ENCODE data around the gene BHLHA15. TPM values are rescaled to one million over a fixed set of nuclear protein-coding genes. Genes with fewer than 3 reads are reported as not detected.

The BHLHA15 gene
- total RNA-seq (2021) (2.7 to 3.3 TPM (median 2.8 TPM) in 3 replicates), Bru-seq, nascent RNA (percentile 41 among the genes with signal in this experiment)
- long read RNA-seq, experiment 1, transcript BHLHA15-202 (2 exons, 796 nt): major isoform, 12 of 13 reads
- long read RNA-seq, experiment 1, partial matches to known transcripts: 0 of 13 reads
- long read RNA-seq, experiment 1, other reads (novel, unspliced or antisense): 0 of 13 reads
- long read RNA-seq, experiment 2, partial matches to known transcripts: 0 of 3 reads
- long read RNA-seq, experiment 2, other reads (novel, unspliced or antisense): 0 of 3 reads
- long read RNA-seq, experiment 3: 0 reads

DNA sequence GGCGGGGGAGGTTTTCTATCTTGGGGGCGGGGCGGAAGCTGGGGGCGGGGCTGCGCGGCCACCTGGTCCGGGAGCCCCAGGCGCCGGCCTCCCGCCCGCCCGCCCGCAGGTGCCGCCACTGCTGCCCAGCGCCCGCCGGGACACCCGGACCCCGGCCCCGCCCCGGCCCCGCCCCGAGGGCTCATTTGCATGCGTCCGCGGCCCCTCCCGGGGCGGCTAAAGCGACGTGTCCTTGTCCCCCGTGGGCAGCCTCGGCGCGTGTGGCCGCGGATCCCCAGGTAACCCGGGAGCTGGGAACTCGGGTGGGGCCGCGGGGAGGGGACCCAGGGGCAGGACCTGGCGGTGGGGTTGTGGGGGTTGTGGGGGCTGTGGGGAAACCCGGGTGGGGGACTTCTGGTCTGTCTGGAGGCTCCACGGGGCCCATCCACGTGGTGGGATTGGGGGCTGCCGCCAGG lies at the start of gene BHLHA15:
BHLHA15 (plus strand) TSS at position 219 of the 455 bp plus-strand sequence. CDS start 871 bp downstream, outside the sequence.
- ChIA-PET POLR2A (no interaction called here), CTCF (interaction anchor here (0.8 to 1.6 kb wide), 3 partner anchors 34 to 197 kb away, joined by 3 to 4 read pairs (median 4); no protein-coding TSS in a partner anchor)
- DNase-seq (ENCODE audit: low spot score): peak; percentile 63
- Mint-ChIP-seq H3K4me3 (peak within 1 kb of the TSS; percentile 64), H3K4me1 (0 out of 2 replicates have a peak, but pooled peaks cover 4% of the 10 kb centered on the region), H3K36me3 (peaks cover 8% of the 10 kb centered on the region; the same call in 1 of the 2 replicates), H3K27me3 (ENCODE audit: low read depth) (no peaks in the 10 kb centered on the region), H3K27ac (0 out of 2 replicates have a peak within 1 kb of the TSS, but pooled peaks have one; percentile 53), H3K9me3 (no peaks in the 10 kb centered on the region)
- peak; percentile 31 for ATAC-seq
- no peak for TF ChIP-seq SOX15 (CRISPR knock-in tag; IDR thresholded peaks at IDR 0.05)
- no peak for TF ChIP-seq ZNF232 (CRISPR knock-in tag; IDR thresholded peaks at IDR 0.05)
- TF ChIP-seq, protein P1, sequence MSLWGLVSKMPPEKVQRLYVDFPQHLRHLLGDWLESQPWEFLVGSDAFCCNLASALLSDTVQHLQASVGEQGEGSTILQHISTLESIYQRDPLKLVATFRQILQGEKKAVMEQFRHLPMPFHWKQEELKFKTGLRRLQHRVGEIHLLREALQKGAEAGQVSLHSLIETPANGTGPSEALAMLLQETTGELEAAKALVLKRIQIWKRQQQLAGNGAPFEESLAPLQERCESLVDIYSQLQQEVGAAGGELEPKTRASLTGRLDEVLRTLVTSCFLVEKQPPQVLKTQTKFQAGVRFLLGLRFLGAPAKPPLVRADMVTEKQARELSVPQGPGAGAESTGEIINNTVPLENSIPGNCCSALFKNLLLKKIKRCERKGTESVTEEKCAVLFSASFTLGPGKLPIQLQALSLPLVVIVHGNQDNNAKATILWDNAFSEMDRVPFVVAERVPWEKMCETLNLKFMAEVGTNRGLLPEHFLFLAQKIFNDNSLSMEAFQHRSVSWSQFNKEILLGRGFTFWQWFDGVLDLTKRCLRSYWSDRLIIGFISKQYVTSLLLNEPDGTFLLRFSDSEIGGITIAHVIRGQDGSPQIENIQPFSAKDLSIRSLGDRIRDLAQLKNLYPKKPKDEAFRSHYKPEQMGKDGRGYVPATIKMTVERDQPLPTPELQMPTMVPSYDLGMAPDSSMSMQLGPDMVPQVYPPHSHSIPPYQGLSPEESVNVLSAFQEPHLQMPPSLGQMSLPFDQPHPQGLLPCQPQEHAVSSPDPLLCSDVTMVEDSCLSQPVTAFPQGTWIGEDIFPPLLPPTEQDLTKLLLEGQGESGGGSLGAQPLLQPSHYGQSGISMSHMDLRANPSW (CRISPR knock-in tag; conservative IDR thresholded peaks at IDR 0.05; ENCODE audit: low read depth): no peak
- TF ChIP-seq, protein P2, sequence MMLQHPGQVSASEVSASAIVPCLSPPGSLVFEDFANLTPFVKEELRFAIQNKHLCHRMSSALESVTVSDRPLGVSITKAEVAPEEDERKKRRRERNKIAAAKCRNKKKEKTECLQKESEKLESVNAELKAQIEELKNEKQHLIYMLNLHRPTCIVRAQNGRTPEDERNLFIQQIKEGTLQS (CRISPR knock-in tag; conservative IDR thresholded peaks at IDR 0.05): no peak

DNA sequence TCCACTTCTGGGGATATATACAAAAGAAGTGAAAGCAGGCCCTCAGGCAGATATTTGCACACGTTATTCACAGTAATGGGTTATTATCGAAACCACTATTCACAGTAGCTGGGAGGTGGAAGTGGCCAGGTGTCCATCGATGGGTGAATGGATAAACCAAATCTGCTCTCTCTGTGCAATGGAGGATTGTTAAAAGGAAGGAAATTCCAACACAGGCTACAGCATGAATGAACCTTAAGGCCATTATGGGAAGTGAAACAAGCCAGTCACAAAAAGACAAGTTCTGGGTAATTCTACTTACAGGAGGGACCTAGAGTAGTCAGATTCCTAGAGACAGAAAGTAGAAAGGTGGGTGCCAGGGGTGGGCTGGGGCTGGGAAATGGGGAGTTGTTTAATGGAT lies 48.5 kb upstream of the BHLHA15 start:
- DNase-seq (ENCODE audit: low spot score) (no peak), ATAC-seq (no peak)
- TF ChIP-seq ZBTB21 (CRISPR knock-in tag; IDR thresholded peaks at IDR 0.05; ENCODE audit: borderline replicate concordance): no peak
- no peak for TF ChIP-seq MXD4 (CRISPR knock-in tag; IDR thresholded peaks at IDR 0.05; ENCODE audit: borderline replicate concordance)
- TF ChIP-seq, protein P3, sequence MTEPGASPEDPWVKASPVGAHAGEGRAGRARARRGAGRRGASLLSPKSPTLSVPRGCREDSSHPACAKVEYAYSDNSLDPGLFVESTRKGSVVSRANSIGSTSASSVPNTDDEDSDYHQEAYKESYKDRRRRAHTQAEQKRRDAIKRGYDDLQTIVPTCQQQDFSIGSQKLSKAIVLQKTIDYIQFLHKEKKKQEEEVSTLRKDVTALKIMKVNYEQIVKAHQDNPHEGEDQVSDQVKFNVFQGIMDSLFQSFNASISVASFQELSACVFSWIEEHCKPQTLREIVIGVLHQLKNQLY (CRISPR knock-in tag; IDR thresholded peaks at IDR 0.05): no peak
- no peak for TF ChIP-seq JUN (CRISPR knock-in tag; IDR thresholded peaks at IDR 0.05)
- TF ChIP-seq, protein P4, sequence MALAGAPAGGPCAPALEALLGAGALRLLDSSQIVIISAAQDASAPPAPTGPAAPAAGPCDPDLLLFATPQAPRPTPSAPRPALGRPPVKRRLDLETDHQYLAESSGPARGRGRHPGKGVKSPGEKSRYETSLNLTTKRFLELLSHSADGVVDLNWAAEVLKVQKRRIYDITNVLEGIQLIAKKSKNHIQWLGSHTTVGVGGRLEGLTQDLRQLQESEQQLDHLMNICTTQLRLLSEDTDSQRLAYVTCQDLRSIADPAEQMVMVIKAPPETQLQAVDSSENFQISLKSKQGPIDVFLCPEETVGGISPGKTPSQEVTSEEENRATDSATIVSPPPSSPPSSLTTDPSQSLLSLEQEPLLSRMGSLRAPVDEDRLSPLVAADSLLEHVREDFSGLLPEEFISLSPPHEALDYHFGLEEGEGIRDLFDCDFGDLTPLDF (CRISPR knock-in tag; IDR thresholded peaks at IDR 0.05): no peak
- TF ChIP-seq, protein P5, sequence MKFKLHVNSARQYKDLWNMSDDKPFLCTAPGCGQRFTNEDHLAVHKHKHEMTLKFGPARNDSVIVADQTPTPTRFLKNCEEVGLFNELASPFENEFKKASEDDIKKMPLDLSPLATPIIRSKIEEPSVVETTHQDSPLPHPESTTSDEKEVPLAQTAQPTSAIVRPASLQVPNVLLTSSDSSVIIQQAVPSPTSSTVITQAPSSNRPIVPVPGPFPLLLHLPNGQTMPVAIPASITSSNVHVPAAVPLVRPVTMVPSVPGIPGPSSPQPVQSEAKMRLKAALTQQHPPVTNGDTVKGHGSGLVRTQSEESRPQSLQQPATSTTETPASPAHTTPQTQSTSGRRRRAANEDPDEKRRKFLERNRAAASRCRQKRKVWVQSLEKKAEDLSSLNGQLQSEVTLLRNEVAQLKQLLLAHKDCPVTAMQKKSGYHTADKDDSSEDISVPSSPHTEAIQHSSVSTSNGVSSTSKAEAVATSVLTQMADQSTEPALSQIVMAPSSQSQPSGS (CRISPR knock-in tag; IDR thresholded peaks at IDR 0.05; ENCODE audit: borderline replicate concordance, low read depth): no peak
- TF ChIP-seq NR2C2 (CRISPR knock-in tag; IDR thresholded peaks at IDR 0.05): no peak
- TF ChIP-seq CREB1 (CRISPR knock-in tag; IDR thresholded peaks at IDR 0.05): no peak
- TF ChIP-seq SP1 (CRISPR knock-in tag; conservative IDR thresholded peaks at IDR 0.05): no peak
- TF ChIP-seq, protein P6, sequence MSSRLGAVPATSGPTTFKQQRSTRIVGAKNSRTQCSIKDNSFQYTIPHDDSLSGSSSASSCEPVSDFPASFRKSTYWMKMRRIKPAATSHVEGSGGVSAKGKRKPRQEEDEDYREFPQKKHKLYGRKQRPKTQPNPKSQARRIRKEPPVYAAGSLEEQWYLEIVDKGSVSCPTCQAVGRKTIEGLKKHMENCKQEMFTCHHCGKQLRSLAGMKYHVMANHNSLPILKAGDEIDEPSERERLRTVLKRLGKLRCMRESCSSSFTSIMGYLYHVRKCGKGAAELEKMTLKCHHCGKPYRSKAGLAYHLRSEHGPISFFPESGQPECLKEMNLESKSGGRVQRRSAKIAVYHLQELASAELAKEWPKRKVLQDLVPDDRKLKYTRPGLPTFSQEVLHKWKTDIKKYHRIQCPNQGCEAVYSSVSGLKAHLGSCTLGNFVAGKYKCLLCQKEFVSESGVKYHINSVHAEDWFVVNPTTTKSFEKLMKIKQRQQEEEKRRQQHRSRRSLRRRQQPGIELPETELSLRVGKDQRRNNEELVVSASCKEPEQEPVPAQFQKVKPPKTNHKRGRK (CRISPR knock-in tag; IDR thresholded peaks at IDR 0.05; ENCODE audit: borderline replicate concordance): no peak
- no peak for TF ChIP-seq ZNF416 (CRISPR knock-in tag; IDR thresholded peaks at IDR 0.05)
- TF ChIP-seq, protein P7, sequence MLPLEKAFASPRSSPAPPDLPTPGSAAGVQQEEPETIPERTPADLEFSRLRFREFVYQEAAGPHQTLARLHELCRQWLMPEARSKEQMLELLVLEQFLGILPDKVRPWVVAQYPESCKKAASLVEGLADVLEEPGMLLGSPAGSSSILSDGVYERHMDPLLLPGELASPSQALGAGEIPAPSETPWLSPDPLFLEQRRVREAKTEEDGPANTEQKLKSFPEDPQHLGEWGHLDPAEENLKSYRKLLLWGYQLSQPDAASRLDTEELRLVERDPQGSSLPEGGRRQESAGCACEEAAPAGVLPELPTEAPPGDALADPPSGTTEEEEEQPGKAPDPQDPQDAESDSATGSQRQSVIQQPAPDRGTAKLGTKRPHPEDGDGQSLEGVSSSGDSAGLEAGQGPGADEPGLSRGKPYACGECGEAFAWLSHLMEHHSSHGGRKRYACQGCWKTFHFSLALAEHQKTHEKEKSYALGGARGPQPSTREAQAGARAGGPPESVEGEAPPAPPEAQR (CRISPR knock-in tag; IDR thresholded peaks at IDR 0.05): no peak
- TF ChIP-seq, protein P8, sequence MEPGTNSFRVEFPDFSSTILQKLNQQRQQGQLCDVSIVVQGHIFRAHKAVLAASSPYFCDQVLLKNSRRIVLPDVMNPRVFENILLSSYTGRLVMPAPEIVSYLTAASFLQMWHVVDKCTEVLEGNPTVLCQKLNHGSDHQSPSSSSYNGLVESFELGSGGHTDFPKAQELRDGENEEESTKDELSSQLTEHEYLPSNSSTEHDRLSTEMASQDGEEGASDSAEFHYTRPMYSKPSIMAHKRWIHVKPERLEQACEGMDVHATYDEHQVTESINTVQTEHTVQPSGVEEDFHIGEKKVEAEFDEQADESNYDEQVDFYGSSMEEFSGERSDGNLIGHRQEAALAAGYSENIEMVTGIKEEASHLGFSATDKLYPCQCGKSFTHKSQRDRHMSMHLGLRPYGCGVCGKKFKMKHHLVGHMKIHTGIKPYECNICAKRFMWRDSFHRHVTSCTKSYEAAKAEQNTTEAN (CRISPR knock-in tag; IDR thresholded peaks at IDR 0.05): no peak
- TF ChIP-seq GABPB1 (CRISPR knock-in tag; IDR thresholded peaks at IDR 0.05): no peak
- no peak for TF ChIP-seq FOXJ3 (CRISPR knock-in tag; IDR thresholded peaks at IDR 0.05; ENCODE audit: borderline replicate concordance)
- no peaks in the 10 kb centered on the region for H3K27me3 Mint-ChIP-seq (ENCODE audit: low read depth)
- H3K4me1 Mint-ChIP-seq: peaks cover 11% of the 10 kb centered on the region
- H3K4me3 Mint-ChIP-seq: no peak overlapping the region
- CTCF ChIA-PET: interaction anchor here (0.7 to 2.9 kb wide), 2 partner anchors 88 to 141 kb away, joined by 3 to 16 read pairs; no protein-coding TSS in a partner anchor
- H3K27ac Mint-ChIP-seq: no peak overlapping the region
- H3K36me3 Mint-ChIP-seq: peaks cover 6% of the 10 kb centered on the region
- POLR2A ChIA-PET: no interaction called here
- no peaks in the 10 kb centered on the region for H3K9me3 Mint-ChIP-seq

Data from WTC11 (cell line).